Ascending aorta (tissue), 2 donors: ENCODE results near the gene MACF1. TPM values are rescaled to one million over a fixed set of nuclear protein-coding genes. Genes with fewer than 3 reads are reported as not detected.

Experiments
- DNase-seq, 2 donors: peaks; one replicate each; pipeline ENCODE4 v3.0.0-alpha.2; 2019; ENCODE audit warnings: low spot score in 2 of 2
- H3K27ac ChIP-seq, 2 donors: fragments of 200-600 bp; sonication (generic); one replicate each; pipeline ENCODE4 v1.5.1; 2016 to 2017; ENCODE audit warnings: mild to moderate bottlenecking in 1 of 2
- H3K27me3 ChIP-seq: fragments of 200-600 bp; sonication (generic); one replicate; pipeline ENCODE4 v1.5.1; 2017
- H3K36me3 ChIP-seq, 2 donors: fragments of 200-600 bp; sonication (generic); one replicate each; pipeline ENCODE4 v1.5.1; 2016
- H3K4me1 ChIP-seq, 2 donors: fragments of 200-600 bp; sonication (generic); one replicate each; pipeline ENCODE4 v1.5.1; 2016 to 2017; ENCODE audit warnings: mild to moderate bottlenecking in 1 of 2
- H3K4me3 ChIP-seq, 2 donors: fragments of 200-600 bp; sonication (generic); one replicate each; pipeline ENCODE4 v1.5.1; 2016 to 2017; ENCODE audit warnings: mild to moderate bottlenecking in 1 of 2
- H3K9me3 ChIP-seq, 2 donors: fragments of 200-600 bp; sonication (generic); one replicate each; pipeline ENCODE4 v1.5.1; 2016
- CTCF ChIP-seq, 3 experiments: fragments of 200-600 bp in 2 of 3; fragments of 450-650 bp in 1 of 3; sonication (generic) in 2 of 3; IDR thresholded peaks; one replicate each; pipeline ENCODE4 v1.5.1; 2016 to 2019; ENCODE audit warnings: antibody characterized with exemption in 3 of 3, mild to moderate bottlenecking in 1 of 3, moderate library complexity in 1 of 3
- intact Hi-C: fragments of 100-400 bp; cut with DNase I; formaldehyde crosslinking; loops from one replicate; pipeline ENCODE4 v1.15.1; 2023
- total RNA-seq: library from RNA; depleted of rRNA; stranded (reverse); fragments of >200 nt; gene quantifications from one replicate; pipeline ENCODE4 v1.1.0, GENCODE V29; 2016

Gene MACF1
- total RNA-seq, 1 donor from 2014 or later = 279 TPM

- H3K27ac ChIP-seq = no peak overlapping the region
- DNase-seq = no peak
- TF ChIP-seq CTCF (IDR thresholded peaks at IDR 0.05) = no peak
- H3K36me3 ChIP-seq = peaks cover 97 to 100% of the 10 kb centered on the region in 2 donors
- H3K4me3 ChIP-seq = no peak overlapping the region
- intact Hi-C loops = no loop called here
- H3K4me1 ChIP-seq = no peaks in the 10 kb centered on the region
- no peaks in the 10 kb centered on the region for H3K9me3 ChIP-seq
- no peaks in the 10 kb centered on the region for H3K27me3 ChIP-seq
Measured at GRCh38 chr1:39452540-39452939, 248.0 kb downstream of the MACF1 start.

GRCh38 chr1:39453603-39454002 is 249.1 kb downstream of the MACF1 start:
- peak in 1 of 2 donors; percentile 74 for DNase-seq
- no peaks in the 10 kb centered on the region for H3K9me3 ChIP-seq
- H3K27ac ChIP-seq = peak overlapping the region in 1 of 2 donors; percentile 0
- no peaks in the 10 kb centered on the region for H3K4me1 ChIP-seq
- intact Hi-C loops = no loop called here
- no peak for TF ChIP-seq CTCF (IDR thresholded peaks at IDR 0.05)
- no peak overlapping the region for H3K4me3 ChIP-seq
- peaks cover 97 to 100% of the 10 kb centered on the region in 2 donors for H3K36me3 ChIP-seq
- H3K27me3 ChIP-seq = no peaks in the 10 kb centered on the region

- Histone ChIP-seq H3K9me3 (no peaks in the 10 kb centered on the region), H3K36me3 (peaks cover 98 to 99% of the 10 kb centered on the region in 2 donors), H3K4me3 (no peak overlapping the region), H3K27ac (no peak overlapping the region), H3K4me1 (no peaks in the 10 kb centered on the region), H3K27me3 (no peaks in the 10 kb centered on the region)
- intact Hi-C loops = no loop called here
- no peak for DNase-seq
- no peak for TF ChIP-seq CTCF (IDR thresholded peaks at IDR 0.05)
Measured at GRCh38 chr1:39458991-39459390, 254.5 kb downstream of the MACF1 start.

- Histone ChIP-seq H3K9me3 (no peaks in the 10 kb centered on the region), H3K36me3 (peaks cover 90 to 98% of the 10 kb centered on the region in 2 donors), H3K4me3 (no peak overlapping the region), H3K4me1 (peaks cover 3 to 6% of the 10 kb centered on the region in 2 donors), H3K27me3 (no peaks in the 10 kb centered on the region), H3K27ac (no peak overlapping the region)
- no peak for TF ChIP-seq CTCF (IDR thresholded peaks at IDR 0.05)
- intact Hi-C loops = no loop called here
- no peak for DNase-seq
Measured at GRCh38 chr1:39462074-39462473, 257.6 kb downstream of the MACF1 start.

GRCh38 chr1:39466413-39467107 is 262.1 kb downstream of the MACF1 start:
- Histone ChIP-seq H3K27me3 (no peaks in the 10 kb centered on the region), H3K4me1 (peaks cover 3 to 6% of the 10 kb centered on the region in 2 donors), H3K9me3 (no peaks in the 10 kb centered on the region), H3K27ac (peak overlapping the region; percentile 1 to 48), H3K4me3 (no peak overlapping the region), H3K36me3 (peaks cover 72 to 94% of the 10 kb centered on the region in 2 donors)
- no peak for DNase-seq
- no peak for TF ChIP-seq CTCF (IDR thresholded peaks at IDR 0.05)
- intact Hi-C loops = no loop called here
